ENCODE data around the gene ENOX1. TPM values are rescaled to one million over a fixed set of nuclear protein-coding genes. Genes with fewer than 3 reads are reported as not detected.

Gene ENOX1
- total and polyA plus RNA-seq, 4 donors, result 0.33 to 7.7 (median 1.1) TPM

DNA sequence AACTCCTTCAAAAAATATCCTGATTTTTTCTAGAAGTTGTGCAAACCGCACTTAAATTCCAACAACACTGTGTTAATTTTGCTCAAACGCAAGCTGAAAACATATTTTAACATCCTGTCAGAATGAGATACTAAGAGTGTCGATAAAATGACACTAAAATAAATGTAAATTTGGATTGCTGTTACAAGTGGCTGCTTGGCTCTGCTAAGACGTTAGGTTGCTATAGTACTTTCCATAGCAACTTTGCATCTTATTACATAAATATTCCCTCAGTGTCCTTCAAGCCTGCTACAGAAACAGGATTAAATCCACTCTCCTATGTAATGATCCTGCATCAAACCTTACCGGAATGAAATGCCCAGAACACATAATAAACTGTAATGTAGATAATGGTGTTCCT is 471.2 kb downstream of the ENOX1 start:
- no peaks in the 10 kb centered on the region for H3K9me3 ChIP-seq (ENCODE audit: control insufficient read depth in 4 of 4, insufficient read depth in 3 of 4, low read length in 3 of 4)
- no peak for ATAC-seq (ENCODE audit: insufficient read depth, low FRiP score)
- WGBS, 2 donors, result 84 to 92% methylated on average over 5 of the region's 5 CpGs

DNA sequence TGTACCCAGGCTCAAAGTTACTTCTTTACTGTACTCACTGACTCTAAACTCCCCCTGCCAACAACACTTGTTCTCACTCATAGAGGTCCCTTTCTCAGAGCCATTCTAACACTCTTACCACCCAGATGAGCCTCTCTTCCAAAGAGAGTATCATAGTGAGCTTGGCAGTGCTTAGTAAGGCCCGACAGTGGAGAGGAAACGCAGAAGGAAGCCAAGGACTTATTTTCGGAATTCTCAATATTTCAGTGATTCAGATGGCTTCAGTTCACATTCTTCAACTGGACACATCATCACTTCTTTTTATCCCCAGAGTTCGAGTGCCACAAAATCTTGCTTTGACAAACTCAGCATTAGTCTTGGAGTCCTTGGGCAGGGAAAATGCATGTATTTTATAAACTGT is 477.5 kb downstream of the ENOX1 start:
- 61 to 65% methylated on average over 4 of the region's 4 CpGs for WGBS, 2 donors
- TF ChIP-seq, protein P1, sequence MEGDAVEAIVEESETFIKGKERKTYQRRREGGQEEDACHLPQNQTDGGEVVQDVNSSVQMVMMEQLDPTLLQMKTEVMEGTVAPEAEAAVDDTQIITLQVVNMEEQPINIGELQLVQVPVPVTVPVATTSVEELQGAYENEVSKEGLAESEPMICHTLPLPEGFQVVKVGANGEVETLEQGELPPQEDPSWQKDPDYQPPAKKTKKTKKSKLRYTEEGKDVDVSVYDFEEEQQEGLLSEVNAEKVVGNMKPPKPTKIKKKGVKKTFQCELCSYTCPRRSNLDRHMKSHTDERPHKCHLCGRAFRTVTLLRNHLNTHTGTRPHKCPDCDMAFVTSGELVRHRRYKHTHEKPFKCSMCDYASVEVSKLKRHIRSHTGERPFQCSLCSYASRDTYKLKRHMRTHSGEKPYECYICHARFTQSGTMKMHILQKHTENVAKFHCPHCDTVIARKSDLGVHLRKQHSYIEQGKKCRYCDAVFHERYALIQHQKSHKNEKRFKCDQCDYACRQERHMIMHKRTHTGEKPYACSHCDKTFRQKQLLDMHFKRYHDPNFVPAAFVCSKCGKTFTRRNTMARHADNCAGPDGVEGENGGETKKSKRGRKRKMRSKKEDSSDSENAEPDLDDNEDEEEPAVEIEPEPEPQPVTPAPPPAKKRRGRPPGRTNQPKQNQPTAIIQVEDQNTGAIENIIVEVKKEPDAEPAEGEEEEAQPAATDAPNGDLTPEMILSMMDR (IDR thresholded peaks at IDR 0.05; ENCODE audit: control extremely low read depth, extremely low read depth), result no peak
- H3K27ac ChIP-seq (ENCODE audit: low read depth in 1 of 2, low read length in 1 of 2), result no peak overlapping the region
- H3K27me3 ChIP-seq (ENCODE audit: control insufficient read depth in 3 of 3, insufficient read depth in 3 of 3, low read length in 2 of 3), result no peaks in the 10 kb centered on the region
- H3K9me3 ChIP-seq (ENCODE audit: control insufficient read depth in 4 of 4, insufficient read depth in 3 of 4, low read length in 3 of 4), result no peaks in the 10 kb centered on the region
- DNase-seq (no peak), ATAC-seq (ENCODE audit: insufficient read depth, low FRiP score) (no peak)
- H3K4me3 ChIP-seq, result no peak overlapping the region
- H3K4me1 ChIP-seq (ENCODE audit: control insufficient read depth in 5 of 5, insufficient read depth in 5 of 5, low read length in 5 of 5), result peaks cover 0 to 9% (median 2%) of the 10 kb centered on the region in 5 donors
- no peak overlapping the region for H3K9ac ChIP-seq (ENCODE audit: insufficient read depth in 1 of 2, low read length in 2 of 2)
- H3K36me3 ChIP-seq (ENCODE audit: control insufficient read depth in 4 of 4, insufficient read depth in 4 of 4, low read length in 4 of 4), result no peaks in the 10 kb centered on the region

More for the DNA sequence above, 471.2 kb downstream of the ENOX1 start:
- Histone ChIP-seq H3K9ac (ENCODE audit: insufficient read depth in 1 of 2, low read length in 2 of 2) (no peak overlapping the region), H3K27ac (ENCODE audit: low read depth in 1 of 2, low read length in 1 of 2) (no peak overlapping the region), H3K4me3 (no peak overlapping the region), H3K36me3 (ENCODE audit: control insufficient read depth in 4 of 4, insufficient read depth in 4 of 4, low read length in 4 of 4) (no peaks in the 10 kb centered on the region), H3K27me3 (ENCODE audit: control insufficient read depth in 3 of 3, insufficient read depth in 3 of 3, low read length in 2 of 3) (no peaks in the 10 kb centered on the region), H3K4me1 (ENCODE audit: control insufficient read depth in 5 of 5, insufficient read depth in 5 of 5, low read length in 5 of 5) (peaks cover 2 to 13% (median 4%) of the 10 kb centered on the region in 5 donors)
- peak in 1 of 3 donors; percentile 37 for DNase-seq
- TF ChIP-seq, protein P1 (IDR thresholded peaks at IDR 0.05; ENCODE audit: control extremely low read depth, extremely low read depth), result no peak

DNA sequence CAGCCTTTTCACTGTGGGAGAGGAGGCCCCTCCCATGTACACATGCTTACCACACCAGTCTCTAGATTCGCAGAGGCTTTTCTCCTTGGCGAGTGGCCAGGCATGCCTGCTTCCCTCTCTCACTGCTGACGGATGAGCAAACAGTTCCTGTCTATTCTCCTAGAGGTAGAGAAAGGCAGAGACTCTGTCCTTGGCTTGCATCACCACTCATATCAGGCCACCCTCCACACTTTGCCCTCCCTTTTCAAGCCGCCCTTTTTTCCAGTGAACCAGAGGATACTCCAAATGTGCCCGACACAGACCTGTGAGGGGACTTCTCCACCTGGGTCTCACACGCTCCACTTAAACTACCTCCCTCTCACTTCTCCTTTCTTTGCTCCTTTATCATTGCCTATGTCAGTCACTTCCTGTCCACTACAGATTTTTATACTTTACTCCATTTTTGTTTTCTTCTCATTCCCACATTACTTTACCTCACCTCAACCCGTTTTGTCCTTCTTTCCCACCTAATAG is 478.8 kb downstream of the ENOX1 start:
- Histone ChIP-seq H3K36me3 (ENCODE audit: control insufficient read depth in 4 of 4, insufficient read depth in 4 of 4, low read length in 4 of 4) (no peaks in the 10 kb centered on the region), H3K27ac (ENCODE audit: low read depth in 1 of 2, low read length in 1 of 2) (peak overlapping the region in 1 of 2 donors; percentile 27), H3K9ac (ENCODE audit: insufficient read depth in 1 of 2, low read length in 2 of 2) (no peak overlapping the region), H3K27me3 (ENCODE audit: control insufficient read depth in 3 of 3, insufficient read depth in 3 of 3, low read length in 2 of 3) (no peaks in the 10 kb centered on the region), H3K9me3 (ENCODE audit: control insufficient read depth in 4 of 4, insufficient read depth in 3 of 4, low read length in 3 of 4) (no peaks in the 10 kb centered on the region), H3K4me3 (no peak overlapping the region), H3K4me1 (ENCODE audit: control insufficient read depth in 5 of 5, insufficient read depth in 5 of 5, low read length in 5 of 5) (peaks cover 0 to 17% (median 5%) of the 10 kb centered on the region in 5 donors)
- TF ChIP-seq, protein P1 (IDR thresholded peaks at IDR 0.05; ENCODE audit: control extremely low read depth, extremely low read depth), result no peak
- WGBS, 2 donors, result 19 to 29% methylated on average over 7 of the region's 7 CpGs
- ATAC-seq (ENCODE audit: insufficient read depth, low FRiP score), result peak; percentile 72
- peak; percentile 71 to 80 (median 78) for DNase-seq
